Immature natural killer cell (primary cell): ENCODE measurements around the gene ABCA7. TPM values are rescaled to one million over a fixed set of nuclear protein-coding genes. Genes with fewer than 3 reads are reported as not detected.
A peak's percentile ranks its signal among the peaks of the same experiment; 100 is the strongest.

ENCODE experiments used
- DNase-seq, 3 donors: peaks; one replicate each; pipeline ENCODE4 v3.0.0; 2022; ENCODE audit warnings: mixed read lengths in 1 of 3
- H3K27ac Mint-ChIP-seq, 6 donors: one replicate each; pipeline ENCODE4 v1.8.0; 2020; ENCODE audit warnings: mixed read lengths in 6 of 6, mild to moderate bottlenecking in 5 of 6, inconsistent platforms in 4 of 6, moderate library complexity in 3 of 6
- H3K27me3 Mint-ChIP-seq, 3 donors: one replicate each; pipeline ENCODE4 v1.8.0; 2020 to 2021; ENCODE audit warnings: low read depth in 3 of 3, mild to moderate bottlenecking in 3 of 3, mixed read lengths in 3 of 3, moderate library complexity in 3 of 3, inconsistent platforms in 1 of 3
- H3K36me3 Mint-ChIP-seq, 3 donors: one replicate each; pipeline ENCODE4 v1.8.0; 2020; ENCODE audit warnings: mixed read lengths in 3 of 3, inconsistent platforms in 2 of 3, mild to moderate bottlenecking in 2 of 3
- H3K4me1 Mint-ChIP-seq, 2 donors: one replicate each; pipeline ENCODE4 v1.8.0; 2020; ENCODE audit warnings: inconsistent platforms in 2 of 2, mild to moderate bottlenecking in 2 of 2, mixed read lengths in 2 of 2, moderate library complexity in 1 of 2
- H3K4me3 Mint-ChIP-seq, 5 donors: one replicate each; pipeline ENCODE4 v1.8.0; 2020; ENCODE audit warnings: mild to moderate bottlenecking in 5 of 5, mixed read lengths in 5 of 5, inconsistent platforms in 3 of 5, moderate library complexity in 3 of 5
- H3K9me3 Mint-ChIP-seq, 6 donors: one replicate each; pipeline ENCODE4 v1.8.0; 2020; ENCODE audit warnings: mild to moderate bottlenecking in 6 of 6, mixed read lengths in 6 of 6, inconsistent platforms in 4 of 6, moderate library complexity in 3 of 6
- polyA plus RNA-seq, 3 donors: library from polyadenylated mRNA; unstranded; fragments of 300-500 nt; fragmentation: Illumina TruSeq; gene quantifications; one replicate each; pipeline ENCODE4 v1.2.3, GENCODE V29; 2021

ABCA7 gene
- polyA plus RNA-seq, 3 donors from 2014 or later, result 4.5 to 13.3 (median 5.2) TPM

DNA sequence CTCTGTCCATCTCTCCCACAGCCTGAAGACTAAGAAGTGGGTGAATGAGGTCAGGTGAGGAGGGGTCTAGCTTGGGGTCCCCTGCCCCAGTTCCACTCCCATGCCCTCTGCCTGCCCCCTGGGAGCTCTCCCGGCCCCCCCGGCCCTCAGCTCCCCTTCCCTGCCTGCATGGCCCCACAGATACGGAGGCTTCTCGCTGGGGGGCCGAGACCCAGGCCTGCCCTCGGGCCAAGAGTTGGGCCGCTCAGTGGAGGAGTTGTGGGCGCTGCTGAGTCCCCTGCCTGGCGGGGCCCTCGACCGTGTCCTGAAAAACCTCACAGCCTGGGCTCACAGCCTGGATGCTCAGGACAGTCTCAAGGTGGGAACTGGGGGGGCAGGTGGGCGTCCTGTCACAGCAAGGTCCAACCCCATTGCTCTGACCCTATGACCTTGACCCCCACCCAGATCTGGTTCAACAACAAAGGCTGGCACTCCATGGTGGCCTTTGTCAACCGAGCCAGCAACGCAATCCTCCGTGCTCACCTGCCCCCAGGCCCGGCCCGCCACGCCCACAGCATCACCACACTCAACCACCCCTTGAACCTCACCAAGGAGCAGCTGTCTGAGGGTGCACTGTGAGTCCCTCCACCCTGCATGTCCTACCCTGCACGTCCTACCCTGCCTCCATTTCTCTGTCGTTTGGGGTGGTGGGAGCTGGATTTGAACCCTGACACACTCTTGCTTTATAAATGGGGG lies 16.1 kb downstream of the ABCA7 start:
- H3K27me3 Mint-ChIP-seq, result peaks cover 0 to 2% (median 1%) of the 10 kb centered on the region in 3 donors

GRCh38 chr19:1057176-1057855 lies 17.4 kb downstream of the ABCA7 start:
- Mint-ChIP-seq H3K27me3 (peaks cover 0 to 2% (median 1%) of the 10 kb centered on the region in 3 donors), H3K36me3 (peaks cover 9 to 18% (median 10%) of the 10 kb centered on the region in 3 donors), H3K4me3 (no peak overlapping the region), H3K4me1 (peaks cover 14% of the 10 kb centered on the region in 2 donors), H3K9me3 (peaks cover 0 to 6% (median 3%) of the 10 kb centered on the region in 6 donors), H3K27ac (peak overlapping the region in 4 of 6 donors; percentile 41 to 78 (median 67))
- DNase-seq, result peak in 2 of 3 donors; percentile 47 to 58

More for the DNA sequence above, 16.1 kb downstream of the ABCA7 start:
- Mint-ChIP-seq H3K9me3 (peaks cover 0 to 6% (median 3%) of the 10 kb centered on the region in 6 donors), H3K4me3 (no peak overlapping the region), H3K36me3 (peaks cover 9 to 18% (median 10%) of the 10 kb centered on the region in 3 donors), H3K4me1 (peaks cover 14% of the 10 kb centered on the region in 2 donors), H3K27ac (no peak overlapping the region)
- DNase-seq, result no peak

GRCh38 chr19:1058112-1058511 lies 18.2 kb downstream of the ABCA7 start:
- peaks cover 14% of the 10 kb centered on the region in 2 donors for H3K4me1 Mint-ChIP-seq
- H3K27me3 Mint-ChIP-seq, result peaks cover 0 to 4% (median 2%) of the 10 kb centered on the region in 3 donors
- no peak overlapping the region for H3K4me3 Mint-ChIP-seq
- H3K9me3 Mint-ChIP-seq, result peaks cover 0 to 6% (median 3%) of the 10 kb centered on the region in 6 donors
- peak overlapping the region in 5 of 6 donors; percentile 19 to 67 (median 48) for H3K27ac Mint-ChIP-seq
- peaks cover 9 to 18% (median 10%) of the 10 kb centered on the region in 3 donors for H3K36me3 Mint-ChIP-seq
- no peak for DNase-seq

- Mint-ChIP-seq H3K36me3 (peaks cover 9 to 18% (median 10%) of the 10 kb centered on the region in 3 donors), H3K4me1 (peaks cover 24 to 27% of the 10 kb centered on the region in 2 donors), H3K27ac (no peak overlapping the region), H3K27me3 (peaks cover 0 to 4% (median 3%) of the 10 kb centered on the region in 3 donors), H3K9me3 (peaks cover 0 to 6% (median 3%) of the 10 kb centered on the region in 6 donors), H3K4me3 (no peak overlapping the region)
- no peak for DNase-seq
Observed at GRCh38 chr19:1060689-1061088, 20.8 kb downstream of the ABCA7 start.

DNA sequence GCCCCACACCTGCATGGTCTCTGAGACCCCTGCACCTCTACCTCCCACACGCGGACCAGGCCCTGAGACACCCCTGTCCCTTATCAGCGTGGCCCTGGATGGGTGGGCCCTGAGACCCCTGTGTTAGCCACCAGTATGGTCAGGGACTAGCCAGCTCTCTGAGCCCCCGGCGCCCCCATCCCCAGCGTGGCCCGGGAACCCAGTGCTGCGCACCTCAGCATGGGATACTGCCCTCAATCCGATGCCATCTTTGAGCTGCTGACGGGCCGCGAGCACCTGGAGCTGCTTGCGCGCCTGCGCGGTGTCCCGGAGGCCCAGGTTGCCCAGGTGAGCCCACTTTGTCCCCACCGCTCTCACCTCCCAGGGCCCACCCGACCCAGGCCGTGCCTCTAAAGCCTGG lies 22.1 kb downstream of the ABCA7 start:
- Mint-ChIP-seq H3K27ac (no peak overlapping the region), H3K4me3 (no peak overlapping the region), H3K36me3 (peaks cover 4 to 11% (median 9%) of the 10 kb centered on the region in 3 donors), H3K9me3 (peaks cover 0 to 5% (median 3%) of the 10 kb centered on the region in 6 donors), H3K27me3 (peaks cover 0 to 4% (median 2%) of the 10 kb centered on the region in 3 donors), H3K4me1 (peaks cover 26 to 29% of the 10 kb centered on the region in 2 donors)
- no peak for DNase-seq

GRCh38 chr19:1062387-1063029 lies 22.6 kb downstream of the ABCA7 start:
- H3K27me3 Mint-ChIP-seq, result peaks cover 0 to 4% (median 2%) of the 10 kb centered on the region in 3 donors
- no peak for DNase-seq
- no peak overlapping the region for H3K4me3 Mint-ChIP-seq
- peaks cover 1 to 7% (median 5%) of the 10 kb centered on the region in 3 donors for H3K36me3 Mint-ChIP-seq
- H3K4me1 Mint-ChIP-seq, result peaks cover 21 to 24% of the 10 kb centered on the region in 2 donors
- no peak overlapping the region for H3K27ac Mint-ChIP-seq
- H3K9me3 Mint-ChIP-seq, result peaks cover 0 to under 1% (median under 1%) of the 10 kb centered on the region in 6 donors

GRCh38 chr19:1063030-1063908 lies 23.4 kb downstream of the ABCA7 start:
- Mint-ChIP-seq H3K27me3 (peaks cover 0 to 11% (median 5%) of the 10 kb centered on the region in 3 donors), H3K36me3 (peaks cover 0 to under 1% (median 0%) of the 10 kb centered on the region in 3 donors), H3K9me3 (no peaks in the 10 kb centered on the region), H3K4me3 (no peak overlapping the region), H3K27ac (peak overlapping the region in 4 of 6 donors; percentile 64 to 87 (median 76)), H3K4me1 (peaks cover 13 to 20% of the 10 kb centered on the region in 2 donors)
- DNase-seq, result peak; percentile 65 to 72 (median 66)

- Mint-ChIP-seq H3K4me3 (no peak overlapping the region), H3K4me1 (peaks cover 19 to 27% of the 10 kb centered on the region in 2 donors), H3K27me3 (peaks cover 6 to 17% (median 10%) of the 10 kb centered on the region in 3 donors), H3K27ac (peak overlapping the region in 3 of 6 donors; percentile 7 to 40 (median 36)), H3K9me3 (no peaks in the 10 kb centered on the region), H3K36me3 (peaks cover 4 to 5% (median 5%) of the 10 kb centered on the region in 3 donors)
- DNase-seq, result no peak
Observed at GRCh38 chr19:1063909-1064660, 24.2 kb downstream of the ABCA7 start.

- Mint-ChIP-seq H3K4me3 (peak overlapping the region; percentile 45 to 71 (median 64)), H3K4me1 (peaks cover 27 to 33% of the 10 kb centered on the region in 2 donors), H3K9me3 (no peaks in the 10 kb centered on the region), H3K27ac (peak overlapping the region in 5 of 6 donors; percentile 24 to 85 (median 66)), H3K36me3 (peaks cover 7 to 8% (median 8%) of the 10 kb centered on the region in 3 donors), H3K27me3 (peaks cover 6 to 21% (median 10%) of the 10 kb centered on the region in 3 donors)
- DNase-seq, result peak; percentile 60 to 66 (median 60)
Observed at GRCh38 chr19:1064661-1065605, 25.0 kb downstream of the ABCA7 start.

- Mint-ChIP-seq H3K4me3 (peak overlapping the region; percentile 2 to 52 (median 40)), H3K4me1 (peaks cover 30 to 35% of the 10 kb centered on the region in 2 donors), H3K27me3 (peaks cover 9 to 21% (median 10%) of the 10 kb centered on the region in 3 donors), H3K27ac (peak overlapping the region in 5 of 6 donors; percentile 17 to 84 (median 40)), H3K36me3 (peaks cover 7 to 8% (median 8%) of the 10 kb centered on the region in 3 donors), H3K9me3 (no peaks in the 10 kb centered on the region)
- DNase-seq, result no peak
Observed at GRCh38 chr19:1065606-1066109, 25.8 kb downstream of the ABCA7 start.

DNA sequence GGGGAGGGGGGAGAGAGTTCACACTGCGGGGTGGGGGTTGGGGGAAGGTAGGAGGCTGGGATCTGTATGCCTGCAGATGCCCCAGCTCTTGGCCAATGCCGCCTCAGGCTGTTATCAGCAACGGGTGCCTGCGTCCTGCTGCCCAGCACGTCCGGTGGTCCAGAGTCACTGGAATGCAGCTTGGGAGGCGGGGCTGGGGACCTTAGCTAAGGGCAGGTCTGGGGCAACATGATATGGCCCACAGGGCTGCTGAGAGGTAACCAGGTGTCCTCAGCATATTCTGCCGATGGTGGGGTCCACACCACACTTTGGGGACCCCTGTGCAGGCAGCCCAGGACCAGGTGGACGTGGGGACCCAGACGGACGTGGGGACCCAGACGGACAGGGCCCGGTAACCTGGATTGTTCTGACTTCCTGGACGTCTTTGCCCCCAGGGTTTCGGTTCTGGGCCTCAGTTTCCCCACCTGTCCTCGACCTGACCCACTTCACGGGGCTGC lies 26.4 kb downstream of the ABCA7 start:
- Mint-ChIP-seq H3K4me3 (peak overlapping the region; percentile 73 to 98 (median 80)), H3K27me3 (peaks cover 9 to 21% (median 10%) of the 10 kb centered on the region in 3 donors), H3K9me3 (no peaks in the 10 kb centered on the region), H3K4me1 (peaks cover 30 to 35% of the 10 kb centered on the region in 2 donors), H3K27ac (peak overlapping the region in 4 of 6 donors; percentile 84 to 96 (median 89)), H3K36me3 (peaks cover 7 to 8% (median 8%) of the 10 kb centered on the region in 3 donors)
- no peak for DNase-seq
